ENCODE data around the gene RBKS.

The RBKS gene

DNA sequence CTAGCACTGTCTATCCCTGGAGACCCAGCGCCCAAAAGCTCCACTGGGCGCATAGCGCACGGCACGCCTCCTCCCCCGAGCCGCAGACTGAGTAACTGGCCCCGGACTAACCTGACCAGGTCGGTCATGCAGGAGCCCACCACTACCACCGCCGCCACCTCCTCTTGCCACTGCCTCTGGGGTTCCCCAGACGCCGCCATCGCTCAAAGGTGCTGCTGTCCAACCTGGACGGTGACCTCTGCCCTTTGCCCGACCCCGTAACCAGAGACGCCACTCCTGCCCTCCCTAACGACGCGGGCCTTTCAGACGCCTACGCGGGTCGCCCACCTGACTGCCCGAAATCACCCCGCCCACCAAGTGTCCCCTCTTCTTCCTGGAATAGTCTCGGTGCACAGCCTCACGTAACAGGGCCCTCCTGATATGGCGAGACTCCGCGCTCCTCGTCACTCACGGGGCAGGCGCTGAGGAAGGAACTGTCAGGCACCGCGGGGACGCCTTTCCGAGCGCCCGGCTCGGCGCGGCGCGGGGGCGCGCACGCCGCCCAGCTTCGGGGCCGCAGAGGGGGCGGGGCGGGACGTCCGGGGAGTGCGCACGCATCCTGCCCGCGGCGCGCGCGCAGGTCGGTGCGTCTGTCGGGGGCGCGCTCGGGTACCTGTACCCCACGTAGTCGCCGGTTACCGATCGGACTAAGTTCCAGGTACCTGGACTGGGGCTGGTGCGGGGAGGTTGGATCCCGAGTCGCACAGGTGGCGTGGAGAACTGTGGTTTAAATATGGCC is at the start of gene RBKS, which contains the start of gene BABAM2:
RBKS (minus strand) TSS at position 242 of the 778 bp plus-strand sequence; CDS start at position 200, 42 bp downstream.
BABAM2 (plus strand) TSS at position 584 of the 778 bp plus-strand sequence. CDS start 3,828 bp downstream, outside the sequence.
- peak; percentile 78 for DNase-seq

DNA sequence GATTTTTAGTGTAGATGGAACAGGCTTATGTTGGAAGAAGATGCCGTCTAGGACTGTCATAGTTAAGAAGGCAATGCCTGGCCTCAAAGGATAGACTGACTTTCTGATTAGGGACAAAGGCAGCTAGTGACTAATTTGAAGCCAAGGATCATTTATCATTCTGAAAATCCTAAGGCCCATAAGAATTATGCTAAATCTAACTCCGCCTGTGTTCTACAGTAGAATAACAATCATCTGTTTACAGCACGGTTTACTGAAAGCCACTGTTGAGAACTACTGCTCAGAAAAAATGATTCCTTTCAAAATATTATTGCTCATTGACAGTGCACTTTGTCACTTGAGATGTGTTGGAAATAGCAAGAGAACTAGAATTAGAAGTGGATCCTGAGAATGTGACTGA is 44.8 kb upstream of the RBKS start:
- DNase-seq = no peak

- DNase-seq = peak; percentile 89
Measured at GRCh38 chr2:27932396-27932795, 42.2 kb upstream of the RBKS start.

GRCh38 chr2:27931361-27931950 is 41.3 kb upstream of the RBKS start:
- peak; percentile 70 for DNase-seq

DNA sequence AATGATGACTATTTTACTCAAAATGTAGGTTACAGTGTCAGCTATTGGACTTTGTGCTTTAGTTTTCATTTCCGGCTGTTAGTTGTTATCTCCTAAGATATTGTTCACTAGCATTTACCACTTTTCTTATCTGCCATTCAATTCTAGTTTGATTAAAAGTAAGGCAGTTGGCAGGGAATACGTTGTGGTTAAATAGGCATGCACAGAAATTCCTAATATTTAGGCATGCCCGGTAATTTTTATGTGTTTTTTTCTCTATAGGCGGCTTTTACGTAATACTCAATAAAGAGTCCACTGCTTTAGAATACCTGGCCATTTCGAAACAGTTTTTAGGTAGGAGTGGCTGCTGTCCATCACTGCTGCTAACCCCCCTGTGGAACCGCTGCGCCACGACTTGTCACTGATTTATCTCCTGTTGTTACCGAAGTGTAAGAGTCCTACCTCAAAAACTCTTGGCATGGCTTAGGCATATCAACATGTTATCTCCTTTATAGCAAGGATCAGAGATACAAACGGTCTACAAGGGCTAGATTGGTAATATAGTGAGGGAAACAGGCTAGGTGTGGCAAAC is 39.8 kb upstream of the RBKS start:
- DNase-seq = no peak

GRCh38 chr2:27925766-27926472 is 35.7 kb upstream of the RBKS start:
- DNase-seq = no peak

- peak; percentile 85 for DNase-seq
Measured at GRCh38 chr2:27922842-27923241, 32.7 kb upstream of the RBKS start.

- peak; percentile 90 for DNase-seq
Measured at GRCh38 chr2:27921880-27922547, 31.8 kb upstream of the RBKS start.

DNA sequence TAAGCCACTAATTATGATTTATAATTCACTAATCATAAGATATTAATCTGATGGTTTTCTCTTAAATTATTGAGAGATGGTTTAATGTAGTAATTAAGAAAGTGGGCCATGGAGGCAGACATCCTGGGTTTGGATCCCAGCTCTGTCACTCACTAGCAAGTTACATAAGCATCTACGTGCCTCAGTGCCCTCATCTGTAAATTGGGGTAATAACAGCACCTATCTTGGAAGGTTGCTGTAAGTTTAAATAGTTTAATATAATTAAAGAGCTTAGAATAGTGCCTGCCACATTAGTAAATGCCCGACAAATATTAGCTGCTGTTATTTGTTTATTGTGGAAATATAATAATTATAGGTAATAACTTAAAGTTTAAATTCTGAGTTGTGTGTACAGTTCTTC is 31.2 kb upstream of the RBKS start:
- no peak for DNase-seq

- DNase-seq = peak; percentile 56
Measured at GRCh38 chr2:27920148-27920885, 30.1 kb upstream of the RBKS start.

- DNase-seq = no peak
Measured at GRCh38 chr2:27916293-27916995, 26.3 kb upstream of the RBKS start.

DNA sequence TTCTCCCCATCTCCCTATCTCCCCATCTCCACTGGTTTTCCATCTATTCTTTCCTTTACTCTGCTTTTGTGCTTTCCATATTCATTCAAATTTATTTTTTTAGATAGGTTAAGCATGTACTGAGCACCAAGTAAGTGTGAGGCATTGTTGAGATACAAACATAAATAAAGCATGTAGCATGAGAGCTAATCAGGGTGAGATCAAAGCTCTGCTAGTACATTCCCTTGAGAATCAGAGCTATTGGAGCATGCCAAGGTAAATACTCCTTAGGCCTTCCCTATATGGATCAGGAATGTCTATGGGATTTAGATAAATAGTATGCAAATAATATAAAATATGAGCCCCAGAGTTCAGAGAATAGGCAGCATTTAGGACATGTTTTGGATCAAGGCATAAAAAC is 25.7 kb upstream of the RBKS start:
- DNase-seq = no peak

DNA sequence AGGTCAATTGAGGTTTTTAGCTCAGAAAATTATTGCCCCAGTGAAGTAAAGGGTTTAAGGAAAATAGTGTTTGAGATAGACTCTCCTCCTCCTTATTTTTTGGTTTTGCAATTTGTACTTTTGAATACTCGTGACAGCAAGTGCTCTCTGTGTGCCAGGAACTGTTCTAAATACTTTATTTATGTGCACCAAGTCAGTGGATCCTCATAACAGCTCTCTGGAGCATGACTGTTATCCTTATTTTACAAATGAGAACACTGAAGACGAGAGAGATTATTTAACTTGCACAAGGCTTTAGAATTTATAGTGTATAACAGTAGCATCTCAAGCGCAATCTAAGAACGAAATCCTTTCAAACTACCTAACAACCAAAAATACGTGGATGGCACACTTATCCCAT is 25.0 kb upstream of the RBKS start:
- DNase-seq = no peak

GRCh38 chr2:27914805-27915175 is 24.6 kb upstream of the RBKS start:
- no peak for DNase-seq

DNA sequence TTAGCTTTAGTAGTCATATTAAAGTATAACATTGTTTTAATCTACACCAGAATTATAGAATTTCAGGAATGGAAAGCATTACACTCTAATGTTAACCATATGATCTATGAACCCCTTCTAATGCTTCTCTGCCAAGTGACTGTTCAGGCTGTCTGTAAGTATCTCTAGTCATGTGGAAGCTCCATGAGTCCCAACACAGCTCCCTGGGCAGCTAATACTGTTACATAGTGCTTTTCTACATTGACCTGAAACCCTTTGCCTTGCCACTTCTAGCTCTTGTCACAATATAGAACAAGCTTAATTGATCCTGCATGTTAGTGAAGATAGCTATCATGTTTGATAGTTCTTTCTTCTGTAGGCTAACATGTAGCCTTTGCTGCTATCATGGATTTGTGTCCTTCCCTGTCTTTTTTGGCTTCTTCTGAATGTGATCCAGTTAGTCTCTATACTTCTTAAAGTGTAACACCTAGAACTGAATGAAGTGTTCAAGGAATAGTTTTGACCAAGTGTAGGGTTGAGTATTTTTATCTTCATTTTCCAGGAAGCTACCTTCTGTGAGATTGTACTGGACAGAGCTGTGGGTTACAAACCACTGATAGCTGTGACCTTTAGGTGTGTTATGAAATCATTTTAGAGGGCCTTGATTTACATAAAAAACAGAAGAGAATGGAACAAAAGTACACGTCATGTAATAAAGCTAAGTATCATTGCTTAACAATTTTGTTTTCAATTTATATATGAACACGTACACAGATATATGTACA is 24.0 kb upstream of the RBKS start:
- no peak for DNase-seq

GRCh38 chr2:27912512-27912911 is 22.3 kb upstream of the RBKS start:
- no peak for DNase-seq

DNA sequence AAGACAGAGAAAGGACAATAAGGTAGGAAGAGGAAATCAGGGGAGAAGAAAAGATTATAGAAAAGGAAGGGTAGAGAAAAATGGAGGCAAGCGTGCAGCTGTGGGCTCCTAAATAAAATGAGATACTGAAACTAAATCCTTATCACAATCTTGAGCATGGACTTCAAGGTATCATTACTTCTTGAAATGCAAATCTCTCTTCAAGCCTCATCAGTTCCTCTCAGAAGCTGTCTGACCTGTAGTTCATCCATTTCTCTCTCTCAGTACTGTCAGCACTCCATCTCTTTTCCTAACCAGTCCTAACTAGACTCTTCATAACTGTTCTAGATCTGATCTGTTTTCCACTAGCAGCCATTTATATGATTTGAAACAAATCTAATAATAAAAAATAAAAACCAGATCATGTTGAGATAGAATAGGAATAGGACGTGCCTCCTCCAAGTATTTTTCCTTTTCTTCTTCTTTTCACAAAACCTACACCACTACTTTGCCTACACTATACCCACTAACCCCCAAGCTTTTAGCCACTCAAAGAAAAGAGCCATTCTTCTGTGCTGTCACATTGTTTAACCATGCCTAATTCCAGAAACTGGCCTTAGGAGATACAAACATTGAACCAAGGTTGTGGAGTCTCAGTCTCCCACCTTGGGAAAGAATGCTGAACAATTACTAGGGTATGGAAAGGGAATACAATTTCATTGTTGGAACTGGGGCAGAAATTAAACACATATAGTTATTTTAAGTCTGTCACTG is 21.4 kb upstream of the RBKS start:
- no peak for DNase-seq

DNA sequence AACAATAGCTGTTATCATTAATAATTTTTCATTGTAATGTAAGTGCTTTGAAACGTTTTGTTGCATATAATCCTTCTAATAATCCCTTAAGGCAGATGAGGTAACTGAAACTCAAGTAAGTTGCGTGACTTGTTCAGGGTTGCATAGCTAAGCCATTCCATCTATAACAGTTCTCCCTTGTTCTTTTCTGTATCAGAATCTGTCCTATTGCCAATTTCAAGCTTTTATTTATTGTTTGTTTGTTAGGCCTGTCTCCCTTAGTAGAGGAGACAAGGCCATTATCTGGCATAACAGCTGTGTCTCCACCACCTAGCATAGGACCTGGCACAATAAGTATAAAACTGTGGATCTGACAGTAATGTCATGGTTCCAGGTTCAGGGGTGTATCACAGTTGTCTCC is 19.7 kb upstream of the RBKS start:
- DNase-seq = no peak

- no peak for DNase-seq
Measured at GRCh38 chr2:27907547-27907946, 17.4 kb upstream of the RBKS start.

- no peak for DNase-seq
Measured at GRCh38 chr2:27906074-27906473, 15.9 kb upstream of the RBKS start.
